Heart left ventricle (tissue), 16 donors: Measurements from ENCODE around the gene PAX2. TPM values are rescaled to one million over a fixed set of nuclear protein-coding genes. Genes with fewer than 3 reads are reported as not detected.

Source experiments
- ATAC-seq, 4 donors: fragments of 200-7000 bp; cut with Tn5 transposase; one replicate each; pipeline ENCODE4 v1.9.1; 2020 to 2022; ENCODE audit warnings: moderate library complexity in 4 of 4, mild to moderate bottlenecking in 3 of 4, moderate number of reproducible peaks in 1 of 4
- DNase-seq, 5 donors: peaks; one replicate each; pipeline ENCODE4 v3.0.0-alpha.2; 2020
- H3K27ac ChIP-seq, 12 donors: fragments of 200-600 bp; sonication (generic) in 4 of 12; one replicate each; pipeline versions ENCODE4 v1.5.0 to v1.8.0; 2016 to 2022; ENCODE audit warnings: mild to moderate bottlenecking in 2 of 12
- H3K27me3 ChIP-seq, 9 donors: fragments of 200-600 bp; sonication (generic) in 2 of 9; one replicate each; pipeline versions ENCODE4 v1.5.1 to v1.8.0; 2016 to 2022; ENCODE audit warnings: mild to moderate bottlenecking in 3 of 9
- H3K36me3 ChIP-seq, 9 donors: fragments of 200-600 bp; sonication (generic) in 2 of 9; one replicate each; pipeline versions ENCODE4 v1.5.0 to v1.8.0; 2018 to 2022; ENCODE audit warnings: mild to moderate bottlenecking in 2 of 9
- H3K4me1 ChIP-seq, 12 donors: fragments of 200-600 bp; sonication (generic) in 4 of 12; one replicate each; pipeline versions ENCODE4 v1.5.0 to v1.8.0; 2016 to 2022; ENCODE audit warnings: mild to moderate bottlenecking in 3 of 12
- H3K4me3 ChIP-seq, 12 donors: fragments of 200-600 bp; sonication (generic) in 4 of 12; one replicate each; pipeline versions ENCODE4 v1.5.0 to v1.8.0; 2017 to 2022; ENCODE audit warnings: mild to moderate bottlenecking in 9 of 12, moderate library complexity in 4 of 12
- H3K9me3 ChIP-seq, 12 donors: fragments of 200-600 bp; sonication (generic) in 4 of 12; one replicate each; pipeline versions ENCODE4 v1.5.0 to v1.8.0; 2016 to 2022; ENCODE audit warnings: mild to moderate bottlenecking in 1 of 12
- POLR2A ChIP-seq, 2 donors: fragments of 450-650 bp; IDR thresholded peaks; one replicate each; pipeline ENCODE4 v1.6.1; 2017; ENCODE audit warnings: antibody characterized with exemption in 2 of 2, mild to moderate bottlenecking in 2 of 2, moderate library complexity in 2 of 2
- WGBS, 4 donors: extraction: QIAGEN DNeasy Blood & Tissue Kit in 2 of 4; methylation state at CpG; one replicate each; pipeline versions ENCODE4 v1.1.5 to v1.1.7; 2013 to 2018; 5-methylcytosine and 5-hydroxymethylcytosine counted together
- intact Hi-C, 10 donors: fragments of 100-400 bp; cut with DNase I; formaldehyde crosslinking; loops; one replicate each; pipeline versions ENCODE4 v1.11.1 to v1.14.2; 2022
- polyA plus RNA-seq, 2 donors: library from polyadenylated mRNA; stranded (reverse); fragments of 200-250 nt; gene quantifications; one replicate each; pipeline ENCODE4 v1.2.3, GENCODE V29; 2013
- total RNA-seq, 9 donors: library from RNA; depleted of rRNA in 2 of 9; stranded (reverse); fragments of >200 nt in 2 of 9; fragmentation: NEBNext Ultra II Directional in 3 of 9; extraction: Animal tissue kit (Norgen Biotek cat#: 25700) in 3 of 9; gene quantifications; one replicate each; pipeline versions ENCODE4 v1.1.0 to v1.2.4, GENCODE V29; 2016 to 2023
- TF ChIP-seq, protein P1 (sequence below), 12 donors: fragments of 200-600 bp; sonication (generic) in 4 of 12; IDR thresholded peaks; one replicate each; pipeline versions ENCODE4 v1.5.0 to v1.8.0; 2018 to 2022; ENCODE audit warnings: antibody characterized with exemption in 12 of 12, mild to moderate bottlenecking in 5 of 12
- donor health status: ischemic (EF 13 %, LVEDD 7.1; RV severe dilation, severe dysfunction).
- donor health status: healthy with polysubstance abuse.
- donor health status: DM: no; HTN: yes; CAD: no.
- donor health status: DM: no; HTN: no; CAD: no.
- donor health status: ischemic (EF 25% LVEDD 6.9; RV normal size, moderate dysfunction).
- donor health status: ischemic (EF 25% LVEDD 5.7; RV mildly dilated, moderate dysfunction).
- donor health status: healthy.
- donor health status: DM: yes; HTN: yes; CAD: no.
- donor health status: ischemic (EF 35%, LVEDD 5.7; RV mildly dilated, moderate dysfunction).
- donor health status: nonischemic (EF 11% LVEDD 7.7; RV severe dilation, severe dysfunction).
- donor health status: DM: yes; HTN: yes; CAD: no.
- donor health status: PGD.
- donor health status: ischemic (EF 29% LVEDD 5.4; RV normal size, mild dysfunction).
- donor health status: nonischemic (EF 23%, LVEDD 6.1; RV moderate dilation, normal function).

The PAX2 gene
- total and polyA plus RNA-seq, 11 donors, result not detected

- Histone ChIP-seq H3K4me1 (peaks cover 7 to 43% (median 23%) of the 10 kb centered on the region in 12 donors), H3K9me3 (no peaks in the 10 kb centered on the region), H3K36me3 (no peaks in the 10 kb centered on the region), H3K4me3 (no peak overlapping the region), H3K27ac (no peak overlapping the region), H3K27me3 (peaks cover 53 to 97% (median 73%) of the 10 kb centered on the region in 9 donors)
- 5 to 10% (median 7%) methylated on average over 27 to 44 of the region's 44 CpGs for WGBS, 4 donors
- ATAC-seq (no peak), DNase-seq (no peak)
- TF ChIP-seq POLR2A (IDR thresholded peaks at IDR 0.05), result no peak
- TF ChIP-seq, protein P1, sequence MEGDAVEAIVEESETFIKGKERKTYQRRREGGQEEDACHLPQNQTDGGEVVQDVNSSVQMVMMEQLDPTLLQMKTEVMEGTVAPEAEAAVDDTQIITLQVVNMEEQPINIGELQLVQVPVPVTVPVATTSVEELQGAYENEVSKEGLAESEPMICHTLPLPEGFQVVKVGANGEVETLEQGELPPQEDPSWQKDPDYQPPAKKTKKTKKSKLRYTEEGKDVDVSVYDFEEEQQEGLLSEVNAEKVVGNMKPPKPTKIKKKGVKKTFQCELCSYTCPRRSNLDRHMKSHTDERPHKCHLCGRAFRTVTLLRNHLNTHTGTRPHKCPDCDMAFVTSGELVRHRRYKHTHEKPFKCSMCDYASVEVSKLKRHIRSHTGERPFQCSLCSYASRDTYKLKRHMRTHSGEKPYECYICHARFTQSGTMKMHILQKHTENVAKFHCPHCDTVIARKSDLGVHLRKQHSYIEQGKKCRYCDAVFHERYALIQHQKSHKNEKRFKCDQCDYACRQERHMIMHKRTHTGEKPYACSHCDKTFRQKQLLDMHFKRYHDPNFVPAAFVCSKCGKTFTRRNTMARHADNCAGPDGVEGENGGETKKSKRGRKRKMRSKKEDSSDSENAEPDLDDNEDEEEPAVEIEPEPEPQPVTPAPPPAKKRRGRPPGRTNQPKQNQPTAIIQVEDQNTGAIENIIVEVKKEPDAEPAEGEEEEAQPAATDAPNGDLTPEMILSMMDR (IDR thresholded peaks at IDR 0.05), result no peak
- intact Hi-C loops, result no loop called here
Measured at GRCh38 chr10:100829933-100830727, 84.7 kb downstream of the PAX2 start.

GRCh38 chr10:100830728-100831111 is 85.3 kb downstream of the PAX2 start:
- WGBS, 4 donors, result 0 to 14% (median 5%) methylated on average over 1 of the region's 1 CpG
- no peak for DNase-seq
- H3K27me3 ChIP-seq, result peaks cover 47 to 97% (median 68%) of the 10 kb centered on the region in 9 donors
- peaks cover 7 to 43% (median 23%) of the 10 kb centered on the region in 12 donors for H3K4me1 ChIP-seq
- no peak overlapping the region for H3K4me3 ChIP-seq
- H3K36me3 ChIP-seq, result no peaks in the 10 kb centered on the region
- intact Hi-C loops, result no loop called here
- no peak for TF ChIP-seq POLR2A (IDR thresholded peaks at IDR 0.05)
- TF ChIP-seq, protein P1 (IDR thresholded peaks at IDR 0.05), result no peak
- no peaks in the 10 kb centered on the region for H3K9me3 ChIP-seq
- no peak for ATAC-seq
- H3K27ac ChIP-seq, result no peak overlapping the region

GRCh38 chr10:100831742-100832141 is 86.4 kb downstream of the PAX2 start:
- DNase-seq (no peak), ATAC-seq (no peak)
- intact Hi-C loops, result no loop called here
- Histone ChIP-seq H3K36me3 (no peaks in the 10 kb centered on the region), H3K9me3 (no peaks in the 10 kb centered on the region), H3K27me3 (peaks cover 42 to 93% (median 65%) of the 10 kb centered on the region in 9 donors), H3K4me1 (peaks cover 7 to 36% (median 20%) of the 10 kb centered on the region in 12 donors), H3K4me3 (no peak overlapping the region), H3K27ac (no peak overlapping the region)
- TF ChIP-seq, protein P1 (IDR thresholded peaks at IDR 0.05), result no peak
- no peak for TF ChIP-seq POLR2A (IDR thresholded peaks at IDR 0.05)
- WGBS, 4 donors, result 69 to 89% (median 86%) methylated on average over 1 of the region's 1 CpG

GRCh38 chr10:100835810-100836209 is 90.4 kb downstream of the PAX2 start:
- H3K27ac ChIP-seq, result no peak overlapping the region
- 75 to 84% (median 80%) methylated on average over 7 of the region's 7 CpGs for WGBS, 4 donors
- ATAC-seq, result no peak
- peaks cover 5 to 78% (median 29%) of the 10 kb centered on the region in 9 donors for H3K27me3 ChIP-seq
- intact Hi-C loops, result no loop called here
- no peaks in the 10 kb centered on the region for H3K4me1 ChIP-seq
- TF ChIP-seq POLR2A (IDR thresholded peaks at IDR 0.05), result no peak
- TF ChIP-seq, protein P1 (IDR thresholded peaks at IDR 0.05), result no peak
- no peak overlapping the region for H3K4me3 ChIP-seq
- DNase-seq, result no peak
- peaks cover 0 to 8% (median 0%) of the 10 kb centered on the region in 12 donors for H3K9me3 ChIP-seq
- no peaks in the 10 kb centered on the region for H3K36me3 ChIP-seq
